Left renal cortex interstitium (tissue), 4 donors: ENCODE results near the gene CFAP99. TPM values are rescaled to one million over a fixed set of nuclear protein-coding genes. Genes with fewer than 3 reads are reported as not detected.

ENCODE experiments used
- DNase-seq, 4 donors: peaks; one replicate each; pipeline ENCODE4 v3.0.0-alpha.2; 2013; ENCODE audit warnings: low read depth in 4 of 4, low spot score in 2 of 4, missing footprints in 1 of 4
- polyA plus RNA-seq, 4 donors: library from polyadenylated mRNA; unstranded; fragments of 120-200 nt; gene quantifications; one replicate each; pipeline ENCODE4 v1.2.1, GENCODE V29; 2013; ENCODE audit not compliant: insufficient read length in 4 of 4

Gene CFAP99
- polyA plus RNA-seq, 4 donors, result 0.35 to 1.6 (median 1.1) TPM

DNA sequence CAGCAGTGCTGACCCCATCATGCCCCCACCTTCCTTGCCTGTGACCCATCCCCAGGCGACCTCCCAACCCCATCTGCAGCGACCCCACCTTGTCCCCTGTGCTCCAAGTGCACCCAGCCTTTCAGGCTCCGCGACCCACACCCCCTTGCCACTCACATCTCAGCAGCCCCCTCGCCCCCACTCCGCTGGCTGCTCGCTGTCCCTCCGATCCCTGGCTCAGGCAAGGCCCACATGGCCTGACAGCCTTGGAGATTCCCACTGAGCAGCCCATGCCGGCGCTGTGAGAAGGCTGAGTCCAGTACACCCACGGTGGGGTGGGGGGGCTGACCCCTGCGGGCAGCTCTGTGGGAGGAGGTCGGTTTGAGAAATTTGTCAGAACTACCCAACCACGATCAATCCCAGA lies 9.4 kb upstream of the CFAP99 start:
- DNase-seq, result no peak

DNA sequence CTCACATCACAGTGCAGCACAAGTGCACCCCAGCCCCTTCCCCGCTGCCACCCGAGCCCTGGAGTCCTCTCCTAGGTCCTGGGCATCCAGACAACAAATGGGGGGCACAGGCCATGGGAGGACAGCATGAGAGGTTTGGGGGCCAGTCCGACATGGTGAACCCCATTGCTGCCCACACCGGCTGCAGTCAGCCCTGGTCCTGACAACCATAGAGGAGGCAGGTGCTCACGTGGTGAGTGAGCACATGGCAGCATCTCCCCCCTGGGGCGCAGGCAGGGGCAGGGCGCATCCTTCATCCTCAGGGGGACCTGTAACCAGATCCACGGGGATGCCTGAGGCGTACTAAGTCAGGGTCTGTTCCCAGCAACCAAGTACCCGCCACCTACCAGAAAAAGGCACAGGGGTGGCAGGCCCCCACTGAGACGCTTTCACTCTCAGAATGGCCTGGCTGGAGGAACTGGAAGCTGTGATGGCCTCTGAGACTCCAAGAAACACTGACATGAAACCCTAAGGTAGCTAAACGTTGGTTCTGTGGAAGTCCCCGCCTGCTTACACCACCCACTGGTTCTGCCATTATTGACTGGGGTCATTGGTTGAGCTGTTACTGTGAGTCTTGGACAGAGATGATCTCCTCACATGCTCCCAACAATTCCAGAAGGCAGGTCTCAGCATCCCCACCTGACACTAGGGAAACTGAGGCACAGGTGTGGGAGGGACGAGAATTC lies 6.8 kb upstream of the CFAP99 start:
- DNase-seq, result no peak

DNA sequence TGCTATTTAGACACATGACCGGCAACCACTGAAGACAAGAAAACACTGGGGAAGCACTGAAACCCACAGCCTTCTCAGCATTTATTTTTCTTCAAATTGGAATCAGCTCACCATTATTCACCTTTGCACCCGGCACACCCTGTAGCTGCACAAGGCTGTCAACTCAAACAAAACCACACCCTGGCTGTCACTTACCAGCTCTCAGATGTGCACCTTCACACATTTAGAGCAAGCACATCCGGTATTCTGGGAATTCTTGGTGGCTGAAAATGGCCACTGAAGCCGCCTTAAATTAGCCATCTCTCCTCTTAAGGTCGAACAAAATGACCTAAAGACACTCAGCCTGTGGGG lies 6.2 kb upstream of the CFAP99 start:
- no peak for DNase-seq

DNA sequence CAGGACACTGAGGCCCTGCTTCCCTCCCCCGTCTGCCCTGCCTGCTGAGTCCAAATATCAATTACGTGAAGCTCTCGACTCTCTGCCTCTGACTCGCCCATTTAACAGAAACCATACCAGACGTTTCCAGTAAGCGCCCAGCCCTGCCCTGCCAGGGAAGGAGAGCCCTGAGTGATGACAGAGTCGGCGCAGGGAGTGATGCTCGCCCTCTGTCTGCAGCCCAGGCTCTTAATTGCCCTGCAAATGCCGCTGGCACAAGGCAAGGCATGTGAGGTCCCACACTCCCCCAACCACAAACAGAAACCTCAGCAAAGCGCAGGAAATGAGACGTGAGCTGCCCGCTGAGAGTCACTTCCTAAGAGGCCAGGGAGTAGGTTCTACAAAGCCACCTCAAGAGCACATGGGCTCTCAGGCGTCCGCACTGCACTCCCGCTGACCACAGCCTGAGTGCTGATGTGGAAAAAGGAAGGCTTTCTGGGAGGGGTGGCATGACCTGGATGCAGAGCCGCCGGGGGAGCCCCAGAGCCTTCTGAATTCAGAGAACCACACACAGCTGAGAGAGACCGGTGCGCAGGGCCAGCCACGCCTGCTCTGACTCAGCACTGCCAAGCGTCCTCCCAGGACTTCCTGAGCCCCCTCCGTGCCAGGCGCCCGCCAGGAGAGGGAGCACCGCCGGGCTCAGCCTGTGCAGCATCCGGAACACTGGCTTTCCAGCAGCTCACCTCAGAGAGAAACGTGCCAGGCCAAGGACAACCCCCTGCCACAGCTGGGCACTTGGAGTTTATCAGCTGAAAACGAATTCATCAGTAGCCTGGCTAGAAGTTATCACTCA lies 5.7 kb upstream of the CFAP99 start:
- DNase-seq, result no peak

DNA sequence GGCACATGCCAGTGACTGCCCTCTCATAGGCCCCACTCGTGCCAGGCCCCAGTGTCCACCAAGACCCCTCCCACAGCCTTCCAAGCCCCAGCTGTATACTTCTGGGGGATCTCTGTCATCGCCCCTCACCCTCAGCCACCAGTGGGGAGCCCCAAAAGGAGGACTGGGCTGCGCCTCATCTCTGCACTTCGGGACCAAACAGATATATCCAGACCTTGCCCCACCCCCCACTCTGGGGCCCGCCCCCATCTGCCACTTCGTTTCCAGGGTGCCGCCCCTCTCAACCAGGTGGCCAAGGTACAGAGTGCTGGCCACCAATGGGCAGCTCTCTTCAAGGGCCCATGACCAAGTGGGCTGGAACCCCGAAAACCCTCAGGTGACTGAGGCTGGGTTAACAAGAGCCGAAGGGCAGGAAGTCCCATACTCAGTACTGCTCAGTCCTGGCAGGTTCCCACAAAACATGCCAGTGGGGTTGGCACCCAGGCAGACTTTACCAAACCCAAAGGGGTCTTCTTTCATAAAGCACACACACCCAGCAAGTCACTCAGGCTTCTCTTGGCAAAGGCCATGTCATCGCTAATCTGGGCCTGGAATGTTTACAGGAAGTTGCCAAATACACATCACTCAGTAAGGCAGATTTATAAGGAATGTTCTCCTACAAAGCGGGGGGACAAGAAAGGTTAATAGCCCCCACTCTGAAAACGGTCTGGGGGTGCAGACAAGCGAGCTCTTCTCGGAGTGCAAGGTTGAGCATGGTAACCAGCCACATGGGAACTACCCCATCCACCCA lies 4.7 kb upstream of the CFAP99 start:
- no peak for DNase-seq

DNA sequence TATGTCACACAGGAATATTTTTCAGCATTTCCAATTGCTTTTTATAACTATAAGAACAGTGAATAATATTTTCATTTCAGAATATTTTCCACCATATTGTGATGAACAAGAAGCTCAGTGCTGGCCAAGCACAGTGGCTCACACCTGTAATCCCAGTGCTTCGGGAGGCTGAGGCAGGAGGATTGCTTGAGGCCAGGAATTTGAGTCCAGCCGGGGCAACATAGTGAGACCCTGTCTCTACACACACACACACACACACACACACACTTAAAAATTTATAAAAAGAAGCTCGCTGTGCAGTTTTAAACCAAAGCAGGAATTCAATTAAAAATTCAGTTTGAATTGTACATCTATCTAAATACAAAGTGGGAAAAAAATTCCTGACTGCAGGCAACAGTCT lies 3.5 kb upstream of the CFAP99 start:
- no peak for DNase-seq

DNA sequence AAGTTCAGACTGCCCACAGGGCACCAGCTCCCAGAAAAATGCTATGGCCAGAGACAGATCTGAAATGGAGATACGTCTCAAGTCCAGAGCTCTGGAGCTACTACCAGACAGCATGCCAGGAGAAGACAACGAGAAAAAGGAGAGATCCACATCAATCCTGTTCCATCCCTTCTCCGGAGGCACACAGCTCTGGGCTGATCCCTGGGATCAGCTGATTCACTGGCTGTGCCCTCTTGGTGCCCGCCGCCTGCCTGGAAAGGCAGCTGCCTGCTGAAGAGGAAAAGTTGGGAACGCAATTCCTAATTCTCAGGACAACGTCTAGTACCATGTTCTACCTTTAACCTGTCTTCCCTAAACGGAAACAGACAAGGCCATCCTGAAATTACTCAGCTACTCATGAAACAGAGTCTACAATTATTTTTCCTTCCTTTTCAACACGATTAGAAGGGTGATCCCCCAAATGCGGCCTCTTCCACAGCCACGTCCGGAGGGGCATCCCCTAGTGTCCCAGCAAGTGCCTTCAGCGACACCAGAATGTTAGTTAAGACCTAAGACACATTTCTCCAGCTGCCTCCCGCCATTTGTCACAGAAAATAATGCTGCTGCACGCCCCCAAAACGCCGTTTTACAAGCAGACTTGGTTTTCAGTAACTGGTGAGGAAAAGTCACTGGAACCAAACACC lies 2.7 kb upstream of the CFAP99 start:
- no peak for DNase-seq

DNA sequence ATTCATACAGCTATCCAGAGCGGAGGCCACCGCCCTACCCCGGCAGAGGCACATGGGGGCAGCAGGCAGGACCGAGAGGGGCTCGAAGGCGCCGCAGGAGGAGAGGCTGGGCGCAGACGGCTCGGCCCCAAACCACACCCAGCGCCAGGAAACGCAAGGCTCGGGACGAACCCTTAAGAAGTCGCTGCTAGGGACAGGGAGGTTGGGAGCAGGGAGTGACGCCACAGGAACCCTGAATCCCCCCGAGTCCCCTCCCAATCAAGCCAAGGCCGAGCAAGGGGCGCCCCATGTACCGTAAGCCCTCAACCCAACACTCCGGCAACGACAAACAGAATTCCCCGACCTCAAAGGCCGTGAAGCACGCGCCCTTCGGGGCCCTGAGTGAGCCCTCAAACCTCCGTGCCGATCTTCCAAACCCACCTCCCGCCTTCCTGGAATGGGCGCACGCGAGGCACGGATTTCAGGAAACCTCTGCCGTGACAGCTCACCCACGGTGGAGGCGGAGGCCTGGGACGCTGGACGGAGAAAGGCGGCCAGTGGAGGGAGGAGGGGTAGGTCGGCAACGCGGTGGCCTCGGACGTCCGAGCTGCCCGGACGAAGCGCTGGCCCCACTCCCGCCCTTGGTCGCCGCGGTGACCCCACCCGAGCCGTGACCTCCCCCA lies 2.1 kb upstream of the CFAP99 start:
- DNase-seq, result no peak

DNA sequence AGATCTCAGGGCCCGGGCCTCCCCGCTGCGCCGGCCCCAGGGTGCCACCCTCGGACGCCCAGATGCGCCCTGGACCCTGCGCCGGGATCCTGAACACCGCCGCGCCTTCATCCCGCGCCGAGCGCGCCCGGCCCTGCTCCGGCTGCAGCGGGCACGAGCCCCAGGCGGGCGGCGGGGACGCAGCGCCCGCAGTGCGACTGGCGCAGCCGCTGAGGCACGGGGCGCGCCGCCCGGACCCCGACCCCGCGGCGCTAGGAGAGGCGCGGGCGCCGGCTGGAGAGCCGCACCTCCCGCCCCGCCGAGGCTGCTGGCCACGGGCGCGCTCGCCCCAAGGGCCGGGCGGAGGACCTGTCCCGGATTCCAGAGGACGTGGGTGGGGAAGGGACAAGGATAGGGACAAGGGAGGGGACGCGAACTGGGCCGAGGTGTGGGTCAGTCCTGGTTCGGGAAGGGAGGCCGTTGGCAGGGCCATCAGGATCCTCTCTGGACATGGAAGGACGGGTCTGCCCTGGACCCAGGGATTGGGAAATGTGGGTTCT lies 1.5 kb upstream of the CFAP99 start:
- no peak for DNase-seq

DNA sequence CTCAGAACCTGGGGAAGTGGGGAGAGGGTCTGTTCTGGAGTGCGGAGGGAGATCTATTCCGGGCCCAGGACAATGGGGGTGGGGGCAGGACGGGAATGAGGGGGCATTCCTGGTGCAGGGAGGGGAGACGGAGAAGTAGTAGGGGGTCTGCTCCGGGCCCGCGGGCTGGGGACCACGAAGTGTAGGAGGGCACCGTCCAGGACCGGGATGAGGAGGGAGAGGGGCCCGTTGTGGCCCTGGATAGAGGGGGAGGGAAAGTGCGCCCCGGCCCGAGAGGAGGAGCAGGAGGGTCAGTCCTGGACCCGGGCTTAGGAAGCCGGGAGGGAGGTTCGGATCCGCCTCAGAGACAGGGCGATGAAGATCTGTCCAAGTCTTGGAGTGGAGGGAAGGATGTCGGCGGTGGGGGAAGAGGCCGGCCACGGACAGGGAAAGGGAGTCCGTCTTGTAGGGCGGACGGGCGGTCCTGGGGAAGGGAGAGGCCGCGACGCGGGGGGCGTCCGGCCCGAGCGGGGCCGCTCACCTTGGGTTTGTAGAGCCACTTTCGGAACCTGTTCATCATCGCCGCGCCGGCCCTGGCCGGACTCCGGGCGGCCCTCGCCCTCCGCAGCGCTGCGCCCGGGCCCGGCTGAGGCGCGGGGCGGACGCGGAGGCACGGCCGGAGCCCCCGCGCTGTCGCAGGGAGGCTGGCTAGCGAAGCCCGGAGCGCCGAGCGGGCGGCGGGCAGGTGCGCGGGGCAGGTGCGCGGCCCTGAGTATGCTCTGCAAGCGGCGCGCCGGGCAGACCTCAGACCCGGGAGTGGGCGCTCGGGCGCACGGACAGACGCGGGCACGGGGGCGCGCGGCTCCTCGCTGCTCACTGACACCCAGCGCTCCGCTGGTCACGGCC lies 748 bp upstream of the CFAP99 start, which contains the start of gene ZFYVE28:
ZFYVE28 (minus strand) TSS at position 881 of the 885 bp plus-strand sequence; CDS start at position 559, 322 bp downstream.
- no peak for DNase-seq

DNA sequence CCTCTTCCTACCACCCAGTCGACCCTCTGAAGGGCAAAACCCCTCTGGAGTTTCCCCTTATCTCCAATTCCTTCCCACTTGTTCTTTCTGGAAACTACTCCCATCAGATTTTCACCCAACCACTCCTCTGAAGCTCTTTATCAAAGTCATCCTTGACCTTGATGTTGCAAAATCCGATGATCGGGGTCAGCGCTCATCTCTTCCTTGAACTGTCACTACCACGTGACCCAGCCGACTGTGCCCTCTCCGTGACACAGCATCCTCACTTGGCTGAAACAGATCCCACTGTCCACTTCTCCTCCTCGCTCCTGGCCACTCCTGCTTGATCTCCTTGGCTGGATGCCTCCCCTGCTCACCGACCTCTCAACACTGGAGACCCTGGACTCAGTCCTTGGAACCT lies 1.1 kb downstream of the CFAP99 start:
- DNase-seq, result no peak

DNA sequence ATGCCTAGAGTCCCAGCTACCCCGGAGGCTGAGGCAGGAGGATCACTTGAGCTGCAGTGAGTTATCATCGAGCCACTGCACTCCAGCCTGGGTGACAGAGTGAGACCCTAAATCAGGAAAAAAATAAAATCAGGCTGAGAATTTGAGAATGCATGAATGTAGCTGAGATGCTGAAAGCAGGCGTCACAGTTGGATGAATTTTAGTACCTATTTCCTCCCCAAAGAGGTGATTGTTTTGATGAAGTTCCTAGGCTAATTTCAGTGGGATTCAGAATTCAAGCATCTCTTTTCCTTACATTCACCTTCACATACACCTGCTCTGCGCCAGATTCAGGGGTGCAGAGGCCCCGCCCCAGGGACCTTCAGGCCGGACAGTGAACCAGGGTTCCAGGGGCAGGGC lies 3.2 kb downstream of the CFAP99 start:
- no peak for DNase-seq

DNA sequence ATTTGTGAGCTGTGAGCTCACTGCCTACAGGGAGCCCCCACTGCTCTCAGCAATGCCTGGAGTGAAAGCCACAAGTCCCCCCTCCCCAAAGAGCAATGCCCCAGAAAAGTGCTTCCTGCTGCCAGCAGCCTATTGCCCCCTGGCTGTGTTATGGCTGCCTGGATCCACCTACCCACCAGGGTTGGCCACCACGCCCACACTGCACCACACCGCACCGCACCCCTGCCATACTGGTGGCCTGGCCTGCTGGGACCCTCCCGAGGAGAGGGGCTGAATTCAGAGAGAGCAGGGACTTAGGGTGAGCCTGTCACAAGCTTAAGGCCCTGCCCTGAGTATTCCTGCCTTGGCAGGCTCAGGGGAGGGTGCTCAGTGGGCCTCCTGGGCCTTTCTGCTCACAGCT lies 4.3 kb downstream of the CFAP99 start:
- DNase-seq, result no peak

DNA sequence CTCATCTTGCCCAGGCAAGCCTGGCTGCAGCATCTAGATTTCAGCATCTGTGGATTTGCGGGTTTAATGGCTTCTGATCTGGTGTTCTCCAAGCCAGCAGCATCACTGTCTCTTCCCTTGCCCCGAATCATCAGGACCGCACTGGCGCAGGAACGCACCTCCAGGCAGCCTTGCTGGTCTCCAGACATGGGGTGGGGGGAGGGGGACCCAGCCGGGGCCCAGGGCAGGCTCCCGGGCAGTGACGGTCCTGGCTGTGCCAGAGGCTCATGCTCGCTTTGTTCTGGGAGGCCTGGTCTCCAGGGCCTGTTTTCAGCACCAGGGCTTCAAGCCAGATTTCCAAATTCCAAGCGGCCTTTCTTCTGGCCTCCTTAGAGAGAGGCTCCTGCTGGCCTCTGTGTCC lies 4.9 kb downstream of the CFAP99 start:
- DNase-seq, result no peak

DNA sequence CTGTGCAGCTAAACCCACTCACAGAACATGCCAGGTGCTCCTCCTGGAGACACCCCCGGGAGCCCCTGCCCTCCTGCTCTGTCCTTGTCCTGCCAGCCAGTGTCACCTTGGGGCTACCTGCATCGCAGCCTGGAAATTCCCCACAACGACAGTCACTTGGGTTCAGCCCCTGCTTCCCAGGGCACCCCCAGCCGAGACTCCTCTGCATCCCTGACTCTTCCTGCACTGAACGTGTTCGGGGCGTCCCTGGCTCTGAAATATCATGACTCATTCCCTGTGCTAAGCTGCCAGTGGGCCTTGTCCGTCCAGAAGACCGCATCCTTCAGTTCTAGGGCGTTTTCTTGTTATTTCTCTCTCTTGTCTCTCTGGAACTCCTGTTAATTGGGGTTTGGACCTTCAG lies 5.8 kb downstream of the CFAP99 start:
- no peak for DNase-seq

DNA sequence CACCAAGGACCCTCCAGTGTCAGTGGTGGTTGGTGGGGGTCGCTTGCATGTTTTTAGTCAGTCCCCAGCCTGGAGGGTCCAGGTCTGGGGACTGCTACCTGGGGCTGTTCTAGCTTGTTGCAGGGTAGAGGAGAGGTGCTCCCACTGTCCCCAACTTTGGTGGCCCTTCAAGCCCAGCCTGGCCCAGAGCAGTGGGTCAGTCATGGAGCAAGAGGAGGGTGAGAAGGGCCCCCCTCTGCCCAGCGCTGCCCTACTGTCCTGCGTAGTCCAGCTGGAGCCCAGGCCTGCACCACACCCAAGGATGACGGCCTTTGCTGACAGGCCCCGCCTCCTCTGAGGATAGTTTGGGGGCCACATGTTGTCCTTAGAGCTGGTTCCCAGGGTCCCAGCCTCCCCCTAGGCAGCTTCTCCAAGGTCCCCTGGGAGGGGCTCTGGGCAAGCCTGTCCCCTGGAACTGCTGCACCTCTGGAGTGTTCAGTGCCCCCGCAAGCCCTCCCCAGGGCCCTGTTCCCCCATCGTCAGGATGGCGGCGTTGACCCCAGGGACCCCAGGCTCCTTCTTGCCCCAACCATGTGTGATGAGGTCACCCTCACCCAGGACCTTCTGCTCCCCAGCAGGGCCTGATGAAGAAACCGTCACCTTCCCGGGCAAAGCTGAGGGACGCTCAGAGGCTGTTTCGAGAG lies 6.8 kb downstream of the CFAP99 start:
- no peak for DNase-seq

DNA sequence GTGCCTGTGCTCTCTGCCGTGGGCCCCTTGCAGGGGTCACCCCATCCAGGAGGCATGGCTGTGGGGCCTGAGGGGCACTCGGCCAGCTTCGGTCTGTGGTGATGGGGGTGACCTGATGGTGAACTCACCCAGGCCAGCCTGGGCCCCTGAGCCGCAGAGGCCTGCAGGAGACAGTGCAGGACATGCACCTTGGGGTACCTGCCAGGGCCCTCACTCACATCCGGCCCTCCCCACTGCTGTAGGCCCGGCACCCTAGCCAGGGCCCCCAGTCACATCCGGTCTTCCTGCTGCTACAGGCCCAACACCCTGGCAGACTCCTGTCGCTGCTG lies 7.3 kb downstream of the CFAP99 start:
- DNase-seq, result no peak

DNA sequence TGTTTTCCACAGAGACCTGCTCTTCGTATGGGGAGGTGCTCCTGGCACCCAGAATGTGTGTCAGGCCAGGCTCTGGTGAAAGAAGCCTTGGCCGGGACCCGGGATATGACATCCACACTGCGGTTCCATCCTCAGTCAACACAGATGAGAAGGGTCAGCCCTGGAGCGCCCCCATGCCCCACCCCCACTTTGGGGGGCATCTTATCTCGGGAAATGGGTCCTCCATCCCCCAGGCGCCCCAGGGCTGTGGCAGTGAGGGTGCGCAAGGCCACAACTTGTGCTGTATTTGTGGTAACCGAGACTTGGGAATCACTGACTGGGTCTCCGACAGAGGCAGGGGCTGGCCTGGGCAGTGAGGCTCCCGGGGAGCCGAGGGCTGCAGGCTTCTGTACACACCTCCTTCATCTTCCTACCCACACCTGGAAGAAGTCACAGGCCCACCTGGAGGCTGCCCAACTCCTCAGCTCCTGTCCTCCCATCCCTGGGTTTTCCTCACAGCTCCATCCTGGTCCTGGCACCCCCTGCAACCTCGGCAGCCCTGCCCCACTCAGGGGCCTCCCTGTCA lies 8.0 kb downstream of the CFAP99 start:
- DNase-seq, result no peak
